GM19467 (cell line): ENCODE measurements around the gene MAD1L1.
"Not testable (repeated sequence)": the region's sequence is repeated elsewhere in the genome, so short reads cannot be mapped to it uniquely, and the experiment has no call there.

Experiments used
- ATAC-seq: cut with Tn5 transposase; IDR thresholded peaks from one replicate; pipeline ENCODE4 v1.9.1; 2021; ENCODE audit warnings: mild to moderate bottlenecking, moderate library complexity; ENCODE audit not compliant: unreplicated experiment

Gene MAD1L1

DNA sequence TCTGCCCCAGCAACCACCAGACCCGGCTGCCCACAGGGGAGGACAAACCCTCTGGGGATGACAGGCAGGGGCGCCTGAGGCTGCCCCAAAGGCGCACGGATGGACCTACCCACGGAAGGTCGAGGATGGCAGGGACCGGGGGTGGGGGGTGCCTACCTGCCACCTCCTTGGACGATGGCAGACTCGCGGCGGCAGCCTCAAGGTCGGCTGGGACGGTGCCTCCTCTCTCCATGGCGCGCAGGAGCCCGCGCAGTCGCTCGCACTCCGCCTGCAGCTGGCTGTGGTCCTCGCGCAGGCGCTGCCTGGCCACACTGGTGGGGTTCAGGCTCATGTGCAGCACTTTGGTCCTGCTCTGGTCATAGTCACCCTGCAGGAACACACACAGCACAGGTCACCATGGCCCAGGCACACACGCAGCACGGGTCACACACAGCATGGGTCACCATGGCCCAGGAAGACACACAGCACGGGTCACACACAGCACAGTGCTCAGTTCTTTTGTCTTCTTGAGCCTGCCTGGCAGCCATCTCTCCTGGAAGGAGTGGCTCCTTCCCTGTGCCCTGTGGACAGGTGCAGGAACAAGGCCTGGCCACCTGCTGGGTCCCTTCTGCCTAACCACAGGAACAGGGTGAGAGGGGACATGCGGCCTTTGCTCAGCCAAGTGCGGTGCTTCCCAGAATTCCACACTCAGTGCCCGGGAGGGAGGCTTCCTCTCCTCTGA lies 296.1 kb downstream of the MAD1L1 start:
- no peak for ATAC-seq

DNA sequence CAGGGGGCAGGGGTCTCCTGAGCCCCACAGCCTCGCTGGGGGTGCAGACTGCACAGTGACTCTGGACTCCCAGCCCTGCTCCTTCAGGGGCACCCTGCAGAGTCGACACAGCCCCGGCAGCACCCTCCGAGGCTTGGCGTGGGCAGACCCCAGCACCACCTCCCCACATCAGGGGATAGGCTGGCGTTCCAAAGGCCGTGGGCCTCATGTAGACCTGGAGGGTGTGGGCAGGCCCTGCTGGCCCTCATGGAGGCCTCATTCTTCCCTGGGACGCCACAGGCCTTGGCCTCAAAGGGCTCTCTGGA lies 296.8 kb downstream of the MAD1L1 start:
- no peak for ATAC-seq

DNA sequence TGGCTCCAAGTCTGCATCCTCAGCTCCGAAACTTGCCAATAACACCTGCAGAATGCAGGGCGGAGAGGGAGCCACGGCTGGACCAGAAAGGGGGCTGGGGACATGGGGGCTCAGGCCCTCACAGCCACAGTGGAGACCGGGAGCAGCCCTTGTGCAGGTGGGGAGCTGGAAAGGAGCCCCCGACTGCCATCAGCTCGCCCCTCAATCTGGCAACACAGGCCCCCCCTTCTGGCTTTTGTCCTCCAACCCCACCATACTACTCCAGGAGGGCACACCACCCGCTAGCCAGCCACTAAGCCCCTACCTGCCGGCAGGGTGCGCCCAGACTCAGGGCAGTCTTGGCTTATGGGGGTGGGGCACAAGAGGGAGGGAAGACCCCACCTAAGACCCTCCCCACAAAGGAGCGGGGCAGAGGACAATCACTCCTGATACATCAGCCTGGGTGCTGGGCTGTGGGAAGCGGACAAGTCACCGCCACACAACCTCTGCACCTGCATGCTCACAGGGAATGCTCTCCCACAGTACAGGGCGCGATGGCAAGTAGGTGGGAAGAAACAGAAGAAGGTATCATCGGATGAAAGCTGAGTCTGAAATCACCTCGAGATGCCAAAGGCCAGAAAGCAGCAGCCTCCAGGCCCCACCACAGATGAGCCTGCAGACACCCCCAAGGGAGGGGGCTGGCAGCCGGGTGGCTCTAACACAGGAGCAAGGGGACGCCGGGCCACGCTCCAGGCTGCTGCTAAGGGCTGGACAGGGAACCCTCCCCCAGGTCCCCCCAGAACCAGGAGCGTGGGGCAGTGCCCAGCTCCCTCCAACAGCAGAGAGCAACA lies 297.4 kb downstream of the MAD1L1 start:
- ATAC-seq = no peak

DNA sequence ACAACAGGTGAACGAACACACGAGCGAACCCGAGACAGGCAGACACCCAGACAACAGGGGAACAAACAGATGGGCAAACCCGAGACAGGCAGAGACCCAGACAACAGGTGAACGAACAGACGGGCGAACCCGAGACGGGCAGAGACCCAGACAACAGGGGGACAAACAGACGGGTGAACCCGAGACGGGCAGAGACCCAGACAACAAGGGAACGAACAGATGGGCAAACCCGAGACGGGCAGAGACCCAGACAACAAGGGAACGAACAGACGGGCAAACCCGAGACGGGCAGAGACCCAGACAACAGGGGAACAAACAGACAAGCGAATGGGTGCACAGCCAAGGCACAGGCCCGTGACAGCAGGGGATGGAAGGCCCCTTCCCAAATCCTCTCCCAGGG lies 298.0 kb downstream of the MAD1L1 start:
- ATAC-seq = no peak

DNA sequence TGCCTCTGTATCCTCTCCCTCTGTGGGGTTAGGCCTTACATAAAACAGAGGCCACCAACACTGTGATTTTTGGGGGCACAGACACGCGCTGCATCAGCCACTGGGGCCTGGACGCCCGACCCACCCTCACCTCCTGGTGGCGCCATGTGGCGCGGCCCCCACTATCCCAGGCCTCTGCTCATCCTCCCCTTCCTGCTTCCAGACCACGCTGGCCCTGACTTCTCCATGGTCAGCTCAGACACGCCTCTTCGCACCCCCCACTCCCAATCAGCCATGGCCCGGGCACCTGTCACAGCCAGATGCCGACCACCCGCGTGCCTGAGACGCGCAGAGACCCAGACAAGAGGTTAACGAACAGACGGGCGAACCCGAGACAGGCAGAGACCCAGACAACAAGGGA lies 298.7 kb downstream of the MAD1L1 start:
- ATAC-seq = no peak

DNA sequence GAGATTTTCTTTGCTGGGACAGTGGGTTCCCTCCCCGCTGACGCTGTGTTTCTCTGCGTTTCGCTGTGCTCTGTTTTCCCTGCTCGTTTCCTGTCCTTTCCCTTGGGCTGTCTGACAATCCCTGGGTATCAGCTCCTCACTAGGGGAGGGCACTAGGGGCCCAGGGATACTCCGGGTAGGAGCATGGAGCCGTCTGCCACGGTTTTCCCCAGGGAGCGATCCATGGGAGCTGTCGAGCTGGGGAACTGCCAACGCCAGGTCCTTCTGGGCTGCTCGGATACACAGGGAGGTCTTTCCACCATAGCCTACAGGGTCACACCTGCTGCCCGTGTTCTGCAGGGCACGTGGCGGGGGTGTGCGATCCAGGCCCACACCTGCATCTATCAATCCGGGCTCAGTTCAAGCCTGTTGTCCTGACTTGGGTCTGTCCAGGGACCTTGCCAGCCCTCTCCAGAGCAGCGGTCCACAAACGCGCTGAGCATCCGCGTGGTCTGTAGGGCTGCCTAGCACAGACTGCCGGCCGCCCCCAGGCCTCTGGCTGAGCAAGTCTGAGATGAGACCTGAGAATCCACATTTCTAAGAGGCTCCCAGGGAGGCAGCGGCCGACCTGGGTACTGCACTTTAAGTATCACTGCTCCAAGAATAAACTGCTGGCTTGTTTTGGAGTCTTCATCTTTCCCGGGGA lies 299.5 kb downstream of the MAD1L1 start:
- no peak for ATAC-seq

DNA sequence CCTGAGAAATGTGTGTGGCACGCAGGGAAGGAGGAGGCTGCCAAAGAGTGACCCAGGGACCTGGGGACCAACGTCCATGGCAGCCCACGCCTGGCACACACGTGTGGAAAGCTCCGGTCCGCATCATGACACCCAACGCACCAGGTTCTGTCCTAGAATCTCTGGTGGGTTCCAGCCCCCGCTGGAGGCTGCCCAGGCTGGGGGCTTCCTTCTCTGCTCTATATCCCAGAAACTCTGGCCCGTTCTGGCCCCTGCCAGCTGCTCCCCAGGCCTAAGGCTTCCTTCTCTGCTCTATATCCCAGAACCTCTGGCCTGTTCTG lies 300.8 kb downstream of the MAD1L1 start:
- no peak for ATAC-seq

DNA sequence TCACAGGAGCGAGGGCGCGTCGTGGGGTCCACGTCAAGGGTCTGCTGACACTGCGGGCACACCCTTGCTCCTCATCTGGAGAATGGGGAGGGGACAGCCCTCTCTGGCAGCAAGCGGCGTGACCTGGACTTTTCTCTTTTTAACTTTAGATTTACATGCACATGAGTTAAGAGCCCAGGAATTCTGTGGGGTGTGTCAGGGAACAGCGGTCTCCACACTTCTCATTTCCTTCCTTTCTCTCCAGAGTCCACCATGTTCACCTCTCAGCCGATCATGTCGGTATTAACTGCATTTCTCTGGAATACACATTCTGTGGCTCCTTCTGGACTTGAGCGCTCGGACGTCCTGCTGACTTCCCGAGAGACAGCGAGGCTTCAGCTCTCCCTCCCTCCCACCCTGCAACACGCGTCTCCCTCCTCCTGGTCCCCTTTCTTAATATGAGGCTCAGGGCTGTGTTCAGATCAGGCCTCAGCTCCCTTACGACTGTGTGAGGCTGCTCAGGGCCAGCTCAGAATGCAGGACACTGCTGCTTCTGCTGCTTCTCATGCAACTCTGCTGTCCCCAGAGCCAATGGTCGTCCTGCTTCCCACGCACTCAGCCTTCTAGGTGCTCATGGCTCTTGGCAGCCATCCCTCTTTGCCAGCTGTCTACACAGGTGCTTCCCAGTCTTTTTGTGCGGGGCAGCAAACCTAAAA lies 301.3 kb downstream of the MAD1L1 start:
- no peak for ATAC-seq

DNA sequence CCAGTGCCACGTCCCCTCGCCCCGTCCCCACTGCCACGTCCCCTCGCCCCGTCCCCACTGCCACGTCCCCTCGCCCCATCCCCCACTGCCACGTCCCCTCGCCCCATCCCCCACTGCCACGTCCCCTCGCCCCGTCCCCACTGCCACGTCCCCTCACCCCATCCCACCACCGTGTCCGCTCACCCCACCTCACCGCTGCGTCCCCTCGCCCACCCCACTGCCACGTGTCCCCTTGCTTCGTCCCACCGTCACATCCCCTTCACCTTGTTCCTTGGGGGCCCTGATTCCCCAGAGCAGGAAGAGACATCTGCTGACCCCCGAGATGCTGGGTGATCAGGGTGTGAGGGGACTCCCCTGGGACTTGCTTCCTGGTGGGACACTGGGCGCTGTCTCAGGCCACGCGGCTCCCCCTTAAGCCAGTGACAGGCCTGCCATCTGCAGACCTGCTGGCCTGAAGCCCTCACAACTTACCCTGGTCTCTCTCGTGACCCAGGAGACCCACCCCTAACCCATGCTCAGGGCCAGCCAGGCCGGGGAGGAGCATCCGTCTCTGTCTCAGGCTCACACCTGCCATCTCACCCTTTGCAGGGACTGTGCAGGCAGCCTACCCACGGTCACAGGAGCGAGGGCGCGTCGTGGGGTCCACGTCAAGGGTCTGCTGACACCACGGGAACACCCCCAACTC lies 302.2 kb downstream of the MAD1L1 start:
- ATAC-seq = no peak

DNA sequence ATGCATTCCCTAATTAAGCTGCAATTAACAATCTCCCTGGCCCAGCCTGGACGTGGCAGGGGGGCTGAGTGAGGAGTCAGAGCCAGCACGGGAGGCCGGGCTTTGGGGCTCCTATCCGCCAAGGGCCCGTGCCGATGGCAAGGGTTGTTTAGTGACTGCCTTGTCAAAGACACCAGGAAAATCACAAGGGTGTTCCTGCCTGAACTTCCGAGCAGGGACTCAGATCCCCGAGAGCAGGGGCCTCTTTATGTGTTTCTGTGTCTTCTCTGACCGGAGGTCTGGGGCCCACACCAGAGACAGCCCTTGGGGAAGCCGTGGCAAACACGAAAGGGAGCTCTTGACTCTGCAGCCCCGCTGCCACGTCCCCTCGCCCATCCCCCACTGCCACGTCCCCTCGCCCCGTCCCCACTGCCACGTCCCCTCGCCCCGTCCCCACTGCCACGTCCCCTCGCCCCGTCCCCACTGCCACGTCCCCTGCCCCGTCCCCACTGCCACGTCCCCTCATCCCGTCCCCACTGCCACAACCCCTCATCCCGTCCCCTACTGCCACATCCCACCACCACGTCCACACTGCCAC lies 303.3 kb downstream of the MAD1L1 start:
- not testable (repeated sequence) for ATAC-seq

DNA sequence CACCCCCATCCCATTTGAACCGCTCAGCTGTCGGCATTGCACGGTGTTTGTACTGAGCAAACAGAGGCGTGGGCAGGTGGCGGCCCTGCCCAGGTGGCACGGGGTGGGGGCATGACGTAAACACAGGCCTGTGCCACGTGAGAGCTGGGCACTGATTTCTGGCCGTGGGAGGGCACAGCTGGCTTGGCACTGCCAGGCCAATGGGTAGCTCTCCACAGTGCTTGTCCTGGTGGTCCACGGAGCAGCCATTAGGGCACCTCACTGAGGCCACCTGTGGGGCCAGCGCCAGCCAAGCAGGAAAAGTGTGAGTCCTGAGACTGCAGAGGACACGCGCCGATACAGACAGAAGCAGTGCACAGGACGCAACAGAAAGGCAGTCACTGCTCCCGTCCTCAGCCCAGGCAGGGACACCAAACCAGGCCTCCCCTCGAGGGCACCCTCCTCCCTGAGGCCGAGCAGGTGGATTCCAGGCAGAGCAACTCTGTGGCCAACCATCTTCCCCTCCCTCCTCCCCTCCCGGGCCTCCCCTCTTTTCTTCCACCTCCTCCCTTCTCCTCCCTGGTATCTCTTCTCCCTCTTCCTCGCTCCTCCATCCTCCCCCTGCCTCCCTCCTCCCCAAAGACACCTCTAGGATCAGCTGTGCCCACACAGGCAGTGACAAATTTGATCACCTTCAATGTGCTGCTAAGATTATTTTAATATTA lies 303.9 kb downstream of the MAD1L1 start:
- no peak for ATAC-seq

DNA sequence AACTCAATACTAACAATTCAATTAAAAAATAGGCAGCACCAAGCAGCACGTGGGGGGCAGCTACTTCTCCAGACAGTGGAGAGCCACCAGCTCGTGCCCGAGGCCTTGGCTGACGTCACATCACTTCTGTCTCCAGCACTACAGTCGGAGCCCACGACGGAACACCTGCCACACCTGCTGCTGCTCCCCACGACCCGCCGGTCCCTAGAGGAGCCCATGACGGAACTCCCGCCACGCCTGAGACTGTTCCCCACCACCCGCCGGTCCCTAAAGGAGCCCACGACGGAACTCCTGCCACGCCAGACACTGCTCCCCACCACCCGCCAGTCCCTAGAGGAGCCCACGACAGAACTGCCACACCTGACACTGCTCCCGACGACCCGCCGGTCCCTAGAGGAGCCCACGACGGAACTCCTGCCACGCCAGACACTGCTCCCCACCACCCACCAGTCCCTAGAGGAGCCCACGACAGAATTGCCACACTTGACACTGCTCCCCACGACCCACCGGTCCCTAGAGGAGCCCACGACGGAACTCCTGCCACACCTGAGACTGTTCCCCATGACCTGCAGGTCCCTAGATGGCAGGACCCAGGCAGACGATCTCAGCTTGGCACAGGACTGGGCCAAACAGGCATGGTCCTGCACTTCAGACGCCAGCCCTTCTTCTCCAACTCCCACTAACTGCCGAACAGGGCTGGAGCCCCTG lies 304.7 kb downstream of the MAD1L1 start:
- ATAC-seq = no peak

DNA sequence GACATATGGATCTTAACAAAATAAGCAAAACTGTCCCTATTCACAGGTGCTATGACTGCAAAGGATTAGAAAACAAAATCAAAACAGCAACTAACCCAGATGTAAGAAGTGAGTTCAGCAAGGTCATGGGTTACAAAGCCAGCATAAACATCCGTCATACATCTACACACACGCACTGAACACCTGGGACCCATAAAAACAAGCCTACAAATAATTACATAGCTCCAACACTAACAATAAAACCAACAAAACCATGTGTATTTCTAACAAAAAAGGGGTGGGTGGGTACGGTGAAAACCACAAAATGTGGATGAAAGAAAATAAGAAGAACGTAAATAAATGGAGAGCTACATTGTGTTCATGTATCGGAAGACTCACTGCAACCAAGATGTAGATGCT lies 305.8 kb downstream of the MAD1L1 start:
- no peak for ATAC-seq

DNA sequence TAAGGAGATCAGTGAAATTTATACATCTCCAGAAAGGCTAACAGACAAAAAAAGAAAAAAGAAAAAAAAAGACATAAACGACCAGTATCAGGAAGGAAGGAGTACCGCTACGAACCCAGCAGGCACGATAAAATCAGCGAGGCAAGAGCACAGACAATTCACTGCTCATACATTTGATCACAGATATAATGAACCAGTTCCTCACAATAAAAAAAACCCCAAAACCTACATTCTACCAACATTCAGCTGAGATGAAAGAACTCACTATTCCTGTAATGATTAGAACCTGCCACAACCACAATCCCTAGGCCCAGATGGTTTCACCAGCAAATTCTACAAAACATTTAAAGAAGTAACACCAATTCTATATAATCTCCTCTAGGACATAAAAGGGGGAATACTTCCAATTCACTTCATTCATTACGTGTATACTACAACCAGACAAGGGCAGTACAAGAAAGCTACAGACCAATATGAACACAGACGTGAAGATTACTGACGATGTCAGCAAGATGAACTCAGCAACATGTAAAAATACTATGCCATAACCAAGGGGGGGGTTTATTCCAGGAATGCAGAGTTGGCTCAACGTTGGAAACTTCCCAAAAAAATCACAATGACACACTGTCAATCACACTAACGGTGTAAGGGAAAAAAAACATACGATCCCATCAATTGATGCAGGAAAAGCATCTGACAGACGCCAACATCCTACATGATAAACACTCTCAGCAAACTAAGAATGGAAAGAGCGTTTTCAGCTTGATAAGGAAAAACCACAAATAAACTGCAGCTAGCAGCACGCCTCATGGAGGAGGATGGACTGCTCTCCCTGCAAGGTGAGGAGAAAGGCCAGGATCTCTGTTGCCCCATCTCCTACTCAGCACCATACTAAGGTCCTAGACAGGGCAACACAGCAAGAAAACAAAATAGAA lies 306.5 kb downstream of the MAD1L1 start:
- ATAC-seq = no peak

DNA sequence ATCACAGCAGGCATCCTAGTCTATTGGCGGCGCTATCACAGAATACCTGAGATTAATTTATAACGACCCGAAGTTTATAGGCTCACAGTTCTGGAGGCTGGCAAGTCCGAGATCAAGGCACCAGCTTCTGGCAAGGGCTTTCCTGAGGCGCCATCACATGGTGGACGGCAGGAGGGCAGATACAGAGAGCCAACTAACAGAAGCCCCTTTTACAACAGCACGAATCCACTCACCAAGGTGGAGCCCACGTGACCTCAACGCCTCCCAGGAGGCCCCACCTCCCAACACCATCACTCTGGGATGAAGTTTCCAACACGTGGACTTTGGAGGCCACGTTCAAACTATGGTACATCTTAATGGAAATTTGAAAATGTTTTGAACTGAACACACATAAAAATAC lies 307.4 kb downstream of the MAD1L1 start:
- ATAC-seq = no peak

DNA sequence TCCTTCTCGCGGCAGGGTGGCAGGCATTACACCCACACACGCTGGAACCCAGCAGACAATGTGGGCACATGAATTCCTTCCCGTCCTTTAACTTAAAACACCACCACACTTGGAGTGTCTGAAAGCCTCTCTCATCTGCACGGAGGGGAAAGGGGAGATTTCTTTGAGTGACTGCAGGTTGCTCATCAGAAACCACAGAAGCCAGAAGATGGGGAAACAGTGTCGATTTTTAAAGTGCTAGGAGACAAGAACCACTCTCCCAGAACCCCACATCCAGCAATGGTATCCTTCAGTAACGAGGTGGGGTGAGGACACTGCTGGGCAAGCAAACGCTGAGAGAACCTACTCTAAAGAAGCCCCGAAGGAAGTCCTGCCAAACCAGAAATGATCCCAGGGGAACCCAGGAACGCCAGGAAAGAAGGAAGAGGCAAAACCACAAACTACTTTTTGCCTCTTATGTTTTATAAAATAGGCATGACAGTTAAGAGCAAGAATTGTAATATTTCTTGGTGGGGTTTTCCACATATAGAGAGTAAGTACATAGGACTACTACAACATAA lies 308.4 kb downstream of the MAD1L1 start:
- no peak for ATAC-seq

DNA sequence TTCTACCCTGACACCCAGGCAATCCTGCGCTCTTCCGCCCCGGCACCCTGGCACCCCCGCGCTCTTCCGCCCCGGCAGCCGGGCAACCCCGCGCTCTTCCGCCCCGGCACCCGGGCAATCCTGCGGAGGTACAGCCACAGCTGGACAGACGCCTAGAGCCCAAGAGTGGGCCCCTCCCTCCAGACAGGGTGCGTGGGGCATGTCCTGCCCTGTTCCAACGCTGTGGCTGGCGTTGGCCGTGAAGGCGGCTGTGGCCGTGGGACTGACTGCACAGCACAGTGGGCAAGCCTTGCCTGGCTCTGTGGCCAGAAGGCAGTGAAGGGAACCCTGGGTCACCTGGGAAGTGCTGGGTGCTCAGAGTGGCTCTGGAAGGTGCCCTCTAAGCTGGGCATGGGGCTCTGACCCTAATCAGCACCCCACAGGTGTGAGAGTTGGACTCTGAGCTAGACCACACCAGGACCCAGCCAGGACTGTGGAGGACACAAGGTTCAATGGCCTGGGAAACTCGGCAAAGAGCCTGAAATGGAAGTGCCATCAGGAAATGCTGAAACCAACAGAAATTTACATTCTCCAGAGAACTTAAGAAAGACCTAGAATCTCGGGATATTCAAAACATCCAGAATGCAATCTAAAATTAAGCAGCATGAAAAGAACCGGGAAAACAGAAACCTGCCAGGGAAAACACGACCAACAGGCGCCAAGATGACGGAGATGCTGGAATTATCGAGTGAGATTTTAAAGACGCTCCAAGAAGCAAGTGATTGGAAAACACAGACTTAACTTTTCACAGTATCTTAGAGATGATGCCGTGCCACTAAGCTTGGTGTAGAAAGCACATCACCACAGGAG lies 309.1 kb downstream of the MAD1L1 start:
- ATAC-seq = no peak
